Neural progenitor cell (in vitro differentiated cells): Measurements from ENCODE around the gene PPFIA1. TPM values are rescaled to one million over a fixed set of nuclear protein-coding genes. Genes with fewer than 3 reads are reported as not detected.

Source experiments
- DNase-seq: peaks from one replicate; pipeline ENCODE4 v3.0.0-alpha.2; 2016; ENCODE audit warnings: low spot score
- H2AFZ ChIP-seq: fragments of 200-600 bp; sonication (generic); replicated peaks from 2 replicates; pipeline ENCODE4 v1.6.1; 2016; ENCODE audit warnings: antibody characterized with exemption
- H3F3A ChIP-seq: fragments of 200-600 bp; sonication (generic); 2 replicates; pipeline ENCODE4 v1.6.1; 2016; ENCODE audit warnings: antibody characterized with exemption, low read depth
- H3K27ac ChIP-seq: fragments of 200-600 bp; sonication (generic); 2 replicates; pipeline ENCODE4 v1.5.1; 2016; ENCODE audit warnings: mild to moderate bottlenecking
- H3K27me3 ChIP-seq: fragments of 200-600 bp; sonication (generic); 2 replicates; pipeline ENCODE4 v1.6.1; 2016; ENCODE audit warnings: mild to moderate bottlenecking, moderate library complexity
- H3K36me3 ChIP-seq: fragments of 200-600 bp; sonication (generic); 2 replicates; pipeline ENCODE4 v1.5.1; 2016
- H3K4me1 ChIP-seq: fragments of 200-600 bp; sonication (generic); 2 replicates; pipeline ENCODE4 v1.6.1; 2016; ENCODE audit warnings: mixed run types
- H3K4me2 ChIP-seq: fragments of 200-600 bp; sonication (generic); 2 replicates; pipeline ENCODE4 v1.6.1; 2016
- H3K4me3 ChIP-seq: fragments of 200-600 bp; sonication (generic); 2 replicates; pipeline ENCODE4 v1.5.1; 2016
- H3K79me2 ChIP-seq: fragments of 200-600 bp; sonication (generic); 2 replicates; pipeline ENCODE4 v1.6.1; 2016; ENCODE audit warnings: low read depth
- H3K9ac ChIP-seq: fragments of 200-600 bp; sonication (generic); 2 replicates; pipeline ENCODE4 v1.6.1; 2016
- H3K9me3 ChIP-seq: fragments of 200-600 bp; sonication (generic); 2 replicates; pipeline ENCODE4 v1.5.1; 2016; ENCODE audit warnings: low read depth
- H4K20me1 ChIP-seq: fragments of 200-600 bp; sonication (generic); 2 replicates; pipeline ENCODE4 v1.6.1; 2016; ENCODE audit warnings: low read depth
- H3K27ac Mint-ChIP-seq: 3 replicates; pipeline ENCODE4 v1.8.0; 2021; ENCODE audit warnings: mixed read lengths
- H3K27me3 Mint-ChIP-seq: 2 replicates; pipeline ENCODE4 v1.8.0; 2022; ENCODE audit warnings: low read depth, mild to moderate bottlenecking, inconsistent platforms, moderate library complexity, mixed read lengths; ENCODE audit not compliant: insufficient read depth
- H3K36me3 Mint-ChIP-seq: 3 replicates; pipeline ENCODE4 v1.8.0; 2021; ENCODE audit warnings: mixed read lengths
- H3K4me1 Mint-ChIP-seq: 3 replicates; pipeline ENCODE4 v1.8.0; 2021; ENCODE audit warnings: mixed read lengths
- H3K4me3 Mint-ChIP-seq: 3 replicates; pipeline ENCODE4 v1.8.0; 2021; ENCODE audit warnings: mild to moderate bottlenecking, moderate library complexity, mixed read lengths
- H3K9me3 Mint-ChIP-seq: 3 replicates; pipeline ENCODE4 v1.8.0; 2020; ENCODE audit warnings: mixed read lengths
- EZH2 ChIP-seq: fragments of 200-600 bp; sonication (generic); IDR thresholded peaks from 2 replicates; pipeline ENCODE4 v1.6.1; 2017; ENCODE audit warnings: antibody characterized with exemption, mild to moderate bottlenecking, moderate library complexity
- EZH2phosphoT487 ChIP-seq: fragments of 200-600 bp; sonication (generic); IDR thresholded peaks from 2 replicates; pipeline ENCODE4 v1.6.1; 2017; ENCODE audit warnings: antibody characterized with exemption
- total RNA-seq: library from RNA; depleted of rRNA; stranded (reverse); fragments of >200 nt; gene quantifications from 2 replicates; pipeline ENCODE4 v1.2.3, GENCODE V29; 2015; ENCODE audit warnings: low replicate concordance
- TF ChIP-seq, protein P1 (sequence below): fragments of 200-600 bp; sonication (generic); IDR thresholded peaks from 2 replicates; pipeline ENCODE4 v1.5.1; 2017; ENCODE audit warnings: antibody characterized with exemption, mild to moderate bottlenecking

PPFIA1 gene
- total RNA-seq, 1 donor from 2014 or later, result 42.6 TPM

DNA sequence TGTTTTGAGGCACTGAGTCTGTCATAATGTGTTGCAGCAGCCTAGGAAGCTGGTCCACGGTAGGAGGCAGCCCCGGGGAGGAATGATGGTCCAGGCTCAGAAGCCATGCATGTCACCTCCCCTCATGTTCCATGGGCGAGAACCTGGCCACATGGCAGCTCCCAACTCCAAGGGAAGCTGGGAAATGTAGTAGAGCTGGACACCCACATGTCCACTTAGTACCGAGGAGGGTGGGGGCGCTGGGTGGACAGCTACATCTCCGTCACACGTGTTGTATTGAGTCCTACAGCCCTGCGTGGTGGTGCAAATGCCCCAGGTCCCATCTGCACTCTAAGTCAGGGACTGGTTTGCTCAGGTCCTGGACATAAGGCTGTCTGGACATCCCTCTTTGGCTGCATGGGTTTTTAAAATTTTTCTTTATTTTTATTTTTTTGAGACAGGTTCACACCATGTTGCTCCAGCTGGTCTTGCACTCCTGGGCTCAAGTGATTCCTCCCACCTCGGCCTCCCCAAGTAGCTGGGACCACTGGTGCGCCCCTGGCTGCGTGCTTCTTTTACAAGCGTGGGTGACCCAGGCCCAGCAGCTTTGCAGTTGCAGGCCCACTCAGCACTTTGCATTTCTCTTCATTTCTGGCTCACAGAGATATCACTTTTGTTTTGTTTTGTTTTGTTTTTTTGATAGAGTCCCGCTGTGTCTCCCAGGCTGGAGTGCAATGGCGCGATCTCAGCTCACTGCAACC, 123.9 kb downstream of the PPFIA1 start:
- TF ChIP-seq EZH2 (no peak), EZH2phosphoT487 (no peak)
- TF ChIP-seq, protein P1, sequence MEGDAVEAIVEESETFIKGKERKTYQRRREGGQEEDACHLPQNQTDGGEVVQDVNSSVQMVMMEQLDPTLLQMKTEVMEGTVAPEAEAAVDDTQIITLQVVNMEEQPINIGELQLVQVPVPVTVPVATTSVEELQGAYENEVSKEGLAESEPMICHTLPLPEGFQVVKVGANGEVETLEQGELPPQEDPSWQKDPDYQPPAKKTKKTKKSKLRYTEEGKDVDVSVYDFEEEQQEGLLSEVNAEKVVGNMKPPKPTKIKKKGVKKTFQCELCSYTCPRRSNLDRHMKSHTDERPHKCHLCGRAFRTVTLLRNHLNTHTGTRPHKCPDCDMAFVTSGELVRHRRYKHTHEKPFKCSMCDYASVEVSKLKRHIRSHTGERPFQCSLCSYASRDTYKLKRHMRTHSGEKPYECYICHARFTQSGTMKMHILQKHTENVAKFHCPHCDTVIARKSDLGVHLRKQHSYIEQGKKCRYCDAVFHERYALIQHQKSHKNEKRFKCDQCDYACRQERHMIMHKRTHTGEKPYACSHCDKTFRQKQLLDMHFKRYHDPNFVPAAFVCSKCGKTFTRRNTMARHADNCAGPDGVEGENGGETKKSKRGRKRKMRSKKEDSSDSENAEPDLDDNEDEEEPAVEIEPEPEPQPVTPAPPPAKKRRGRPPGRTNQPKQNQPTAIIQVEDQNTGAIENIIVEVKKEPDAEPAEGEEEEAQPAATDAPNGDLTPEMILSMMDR, result no peak
- H3K36me3 ChIP-seq, result no peaks in the 10 kb centered on the region
- H3K27ac ChIP-seq, result no peak overlapping the region
- H3K4me2 ChIP-seq, result no peak overlapping the region
- H3K27me3 ChIP-seq, result no peaks in the 10 kb centered on the region
- no peak overlapping the region for H3K9ac ChIP-seq
- no peak overlapping the region for H3K27ac Mint-ChIP-seq
- no peak overlapping the region for H3K4me3 ChIP-seq
- H3K79me2 ChIP-seq, result peaks cover 68% of the 10 kb centered on the region
- peaks cover 2% of the 10 kb centered on the region for H3K27me3 Mint-ChIP-seq
- H3K4me3 Mint-ChIP-seq, result no peak overlapping the region
- H3K4me1 Mint-ChIP-seq, result peaks cover 12% of the 10 kb centered on the region
- H3K4me1 ChIP-seq, result no peaks in the 10 kb centered on the region
- DNase-seq, result no peak
- peaks cover 23% of the 10 kb centered on the region for H4K20me1 ChIP-seq
- no peak overlapping the region for H2AFZ ChIP-seq
- peaks cover 7% of the 10 kb centered on the region for H3F3A ChIP-seq
- H3K9me3 Mint-ChIP-seq, result no peaks in the 10 kb centered on the region
- peaks cover 15% of the 10 kb centered on the region for H3K36me3 Mint-ChIP-seq
- H3K9me3 ChIP-seq, result no peaks in the 10 kb centered on the region

DNA sequence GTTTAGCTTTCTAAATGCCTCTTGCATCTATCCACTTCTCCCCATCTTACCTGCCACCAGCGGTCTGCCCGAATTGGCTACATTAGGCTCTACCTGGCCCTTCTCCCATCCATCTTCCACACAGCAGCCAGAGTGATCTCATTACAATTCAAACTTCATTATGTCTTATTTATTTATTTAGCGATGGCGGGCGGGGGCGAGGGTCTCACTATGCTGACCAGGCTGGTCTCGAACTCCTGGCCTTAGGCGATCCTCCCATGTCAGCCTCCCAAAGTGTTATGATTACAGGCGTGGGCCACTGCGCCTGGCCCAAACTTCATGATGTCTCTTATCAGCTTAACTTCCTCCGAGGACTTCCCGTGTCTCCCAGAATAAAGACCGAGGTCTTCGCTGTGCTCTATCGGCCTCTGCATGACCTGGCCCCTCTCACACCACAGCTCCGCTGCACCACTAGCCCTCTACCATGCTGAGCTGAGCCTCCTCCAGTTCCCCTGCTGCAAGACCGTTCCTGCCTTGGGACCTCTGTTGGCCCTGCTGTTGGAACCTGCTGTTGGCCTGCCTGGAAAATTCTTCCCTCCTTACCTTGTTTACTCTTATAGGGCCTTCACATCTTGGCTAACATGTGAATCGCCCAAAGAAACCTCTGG, 127.0 kb downstream of the PPFIA1 start:
- Histone ChIP-seq H3K4me3 (peak overlapping the region; percentile 97), H3K27ac (no peak overlapping the region), H3K79me2 (peaks cover 87% of the 10 kb centered on the region), H3K9me3 (no peaks in the 10 kb centered on the region), H3K9ac (peak overlapping the region; percentile 62), H3K4me2 (peak overlapping the region; percentile 94), H3K27me3 (no peaks in the 10 kb centered on the region), H3F3A (peaks cover 7% of the 10 kb centered on the region), H3K4me1 (no peaks in the 10 kb centered on the region), H3K36me3 (no peaks in the 10 kb centered on the region), H2AFZ (peak overlapping the region; percentile 92), H4K20me1 (peaks cover 43% of the 10 kb centered on the region)
- H3K27ac Mint-ChIP-seq, result peak overlapping the region; percentile 69
- TF ChIP-seq EZH2 (no peak), EZH2phosphoT487 (no peak)
- TF ChIP-seq, protein P1, result no peak
- H3K4me1 Mint-ChIP-seq, result peaks cover 19% of the 10 kb centered on the region
- peaks cover 5% of the 10 kb centered on the region for H3K36me3 Mint-ChIP-seq
- H3K4me3 Mint-ChIP-seq, result peak overlapping the region; percentile 97
- H3K9me3 Mint-ChIP-seq, result no peaks in the 10 kb centered on the region
- no peaks in the 10 kb centered on the region for H3K27me3 Mint-ChIP-seq
- DNase-seq, result peak; percentile 46

DNA sequence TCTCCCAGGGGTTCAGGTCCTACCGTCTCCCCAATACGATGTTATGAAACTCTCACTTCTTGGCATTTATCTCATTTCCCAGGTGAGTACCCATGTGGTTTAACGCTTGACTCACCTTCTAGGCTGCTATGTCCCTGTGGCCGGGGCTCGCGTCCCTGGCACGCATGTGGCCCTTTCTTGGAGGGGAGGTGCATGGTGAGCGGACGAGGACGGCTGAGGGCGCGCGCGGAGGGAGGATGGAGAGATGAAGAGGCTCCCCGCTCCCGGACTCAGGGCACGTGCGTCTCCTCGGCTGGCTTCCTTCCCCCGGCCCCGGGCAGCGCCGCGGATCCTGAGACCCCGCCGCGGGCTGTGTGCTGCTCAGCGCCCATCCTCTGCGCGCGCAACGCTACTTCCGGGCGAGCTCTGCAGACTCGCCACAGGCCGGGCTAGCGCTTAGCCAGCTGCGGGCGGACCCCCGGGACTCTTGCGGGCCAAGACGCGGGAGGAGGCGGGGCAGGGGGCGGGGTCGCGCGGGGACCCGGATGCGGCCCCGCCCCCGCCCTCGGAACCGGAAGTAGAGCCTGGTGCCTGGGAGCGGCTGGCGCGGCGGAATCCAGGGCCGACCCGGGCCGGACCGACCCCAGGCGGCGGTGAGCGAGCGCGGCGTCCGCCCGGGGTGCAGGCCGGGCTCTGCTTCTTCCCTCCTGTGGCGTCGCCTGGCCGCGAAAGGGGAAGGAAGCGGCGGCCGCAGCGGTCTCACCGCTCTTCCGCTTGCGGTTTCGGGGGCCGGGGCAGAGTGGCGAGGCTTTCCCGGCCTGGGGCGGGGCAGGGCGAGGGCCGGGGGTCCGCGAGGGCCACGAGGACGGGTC, 127.7 kb downstream of the PPFIA1 start, which contains the start of gene CTTN:
Gene CTTN (plus strand): TSS at position 547 of the 851 bp plus-strand sequence. CDS start 8,769 bp downstream, outside the sequence.
- peaks cover 47% of the 10 kb centered on the region for H4K20me1 ChIP-seq
- H3F3A ChIP-seq, result peaks cover 7% of the 10 kb centered on the region
- peaks cover 89% of the 10 kb centered on the region for H3K79me2 ChIP-seq
- H3K4me3 ChIP-seq, result peak within 1 kb of the TSS; percentile 97
- H3K27ac ChIP-seq, result no peak within 1 kb of the TSS
- Mint-ChIP-seq H3K4me3 (peak within 1 kb of the TSS; percentile 97), H3K27me3 (no peaks in the 10 kb centered on the region), H3K4me1 (peaks cover 19% of the 10 kb centered on the region), H3K36me3 (peaks cover 5% of the 10 kb centered on the region), H3K9me3 (no peaks in the 10 kb centered on the region), H3K27ac (peak within 1 kb of the TSS; percentile 69)
- H3K4me2 ChIP-seq, result peak within 1 kb of the TSS; percentile 94
- H3K4me1 ChIP-seq, result no peaks in the 10 kb centered on the region
- DNase-seq, result peak; percentile 98
- peak within 1 kb of the TSS; percentile 93 for H3K9ac ChIP-seq
- no peaks in the 10 kb centered on the region for H3K27me3 ChIP-seq
- peak within 1 kb of the TSS; percentile 94 for H2AFZ ChIP-seq
- no peak for TF ChIP-seq EZH2phosphoT487
- TF ChIP-seq, protein P1, result peak; percentile 2
- TF ChIP-seq EZH2, result no peak
- no peaks in the 10 kb centered on the region for H3K9me3 ChIP-seq
- no peaks in the 10 kb centered on the region for H3K36me3 ChIP-seq
